Breast epithelium (tissue), 3 donors: ENCODE results near the gene PITX2.

Experiments
- CTCF ChIP-seq, 3 donors: fragments of 450-650 bp; IDR thresholded peaks; one replicate each; pipeline ENCODE4 v1.5.1; 2016 to 2017; ENCODE audit warnings: antibody characterized with exemption in 3 of 3, mild to moderate bottlenecking in 3 of 3, moderate library complexity in 3 of 3
- POLR2A ChIP-seq: fragments of 450-650 bp; IDR thresholded peaks from one replicate; pipeline ENCODE4 v1.6.1; 2016; ENCODE audit warnings: antibody characterized with exemption, mild to moderate bottlenecking, moderate library complexity
- POLR2AphosphoS5 ChIP-seq, 3 donors: sonication (generic); formaldehyde crosslinking; IDR thresholded peaks; one replicate each; pipeline ENCODE4 v1.6.1; 2017; ENCODE audit warnings: antibody characterized with exemption in 3 of 3

GRCh38 chr4:110614976-110615352 is 7.9 kb downstream of the PITX2 start:
- TF ChIP-seq CTCF (IDR thresholded peaks at IDR 0.05), result no peak
- TF ChIP-seq POLR2AphosphoS5 (IDR thresholded peaks at IDR 0.05), result no peak
- no peak for TF ChIP-seq POLR2A
